ENCODE results near the gene WNT11. TPM values are rescaled to one million over a fixed set of nuclear protein-coding genes. Genes with fewer than 3 reads are reported as not detected.

The WNT11 gene
- total RNA-seq, 2 donors from 2014 or later: 0.53 to 0.62 TPM

GRCh38 chr11:76229690-76230240, 23.5 kb upstream of the WNT11 start:
- H3K27me3 Mint-ChIP-seq (ENCODE audit: insufficient read depth): peaks cover 35% of the 10 kb centered on the region
- no peak overlapping the region for H3K4me3 ChIP-seq (ENCODE audit: low read length)
- H3K4me1 Mint-ChIP-seq: peaks cover 2% of the 10 kb centered on the region
- no peak for DNase-seq
- 94 to 98% methylated on average over 3 to 8 of the region's 8 CpGs for WGBS, 2 experiments (ENCODE audit: insufficient coverage in 1 of 2, insufficient read length in 1 of 2)
- no peak overlapping the region for H3K4me3 Mint-ChIP-seq
- no peaks in the 10 kb centered on the region for H3K4me1 ChIP-seq (ENCODE audit: control insufficient read depth, insufficient read depth, low read length)
- no peaks in the 10 kb centered on the region for H3K9me3 ChIP-seq (ENCODE audit: control insufficient read depth, low read length)
- no peaks in the 10 kb centered on the region for H3K36me3 ChIP-seq (ENCODE audit: control insufficient read depth, insufficient read depth, low read length)
- TF ChIP-seq CTCF (conservative IDR thresholded peaks at IDR 0.05): no peak
- no peaks in the 10 kb centered on the region for H3K27me3 ChIP-seq (ENCODE audit: control insufficient read depth, insufficient read depth, low read length, poor library complexity, severe bottlenecking)
- H3K27ac Mint-ChIP-seq: no peak overlapping the region
- H3K27ac ChIP-seq (ENCODE audit: low read depth, low read length): no peak overlapping the region
- H3K9ac ChIP-seq (ENCODE audit: extremely low read depth, low read length, poor library complexity, severe bottlenecking): no peak overlapping the region
- H3K36me3 Mint-ChIP-seq (ENCODE audit: low read depth): no peaks in the 10 kb centered on the region
- H3K9me3 Mint-ChIP-seq: no peaks in the 10 kb centered on the region

- H3K27me3 ChIP-seq (ENCODE audit: control insufficient read depth, insufficient read depth, low read length, poor library complexity, severe bottlenecking): no peaks in the 10 kb centered on the region
- H3K36me3 ChIP-seq (ENCODE audit: control insufficient read depth, insufficient read depth, low read length): no peaks in the 10 kb centered on the region
- H3K4me3 ChIP-seq (ENCODE audit: low read length): no peak overlapping the region
- H3K9me3 ChIP-seq (ENCODE audit: control insufficient read depth, low read length): no peaks in the 10 kb centered on the region
- no peak overlapping the region for H3K4me3 Mint-ChIP-seq
- H3K9ac ChIP-seq (ENCODE audit: extremely low read depth, low read length, poor library complexity, severe bottlenecking): no peak overlapping the region
- no peak for DNase-seq
- H3K9me3 Mint-ChIP-seq: no peaks in the 10 kb centered on the region
- no peak overlapping the region for H3K27ac Mint-ChIP-seq
- WGBS, 2 experiments (ENCODE audit: insufficient coverage in 1 of 2, insufficient read length in 1 of 2): 92 to 100% methylated on average over 5 of the region's 5 CpGs
- no peaks in the 10 kb centered on the region for H3K4me1 Mint-ChIP-seq
- no peaks in the 10 kb centered on the region for H3K36me3 Mint-ChIP-seq (ENCODE audit: low read depth)
- no peak overlapping the region for H3K27ac ChIP-seq (ENCODE audit: low read depth, low read length)
- no peaks in the 10 kb centered on the region for H3K4me1 ChIP-seq (ENCODE audit: control insufficient read depth, insufficient read depth, low read length)
- peaks cover 32% of the 10 kb centered on the region for H3K27me3 Mint-ChIP-seq (ENCODE audit: insufficient read depth)
- TF ChIP-seq CTCF (conservative IDR thresholded peaks at IDR 0.05): no peak
Measured at GRCh38 chr11:76228875-76229149, 22.5 kb upstream of the WNT11 start.

- Histone ChIP-seq H3K27ac (ENCODE audit: low read depth, low read length) (no peak overlapping the region), H3K4me1 (ENCODE audit: control insufficient read depth, insufficient read depth, low read length) (no peaks in the 10 kb centered on the region), H3K27me3 (ENCODE audit: control insufficient read depth, insufficient read depth, low read length, poor library complexity, severe bottlenecking) (no peaks in the 10 kb centered on the region), H3K4me3 (ENCODE audit: low read length) (no peak overlapping the region), H3K9ac (ENCODE audit: extremely low read depth, low read length, poor library complexity, severe bottlenecking) (no peak overlapping the region), H3K9me3 (ENCODE audit: control insufficient read depth, low read length) (no peaks in the 10 kb centered on the region), H3K36me3 (ENCODE audit: control insufficient read depth, insufficient read depth, low read length) (no peaks in the 10 kb centered on the region)
- no peak overlapping the region for H3K27ac Mint-ChIP-seq
- no peak for DNase-seq
- peaks cover 27% of the 10 kb centered on the region for H3K27me3 Mint-ChIP-seq (ENCODE audit: insufficient read depth)
- H3K4me3 Mint-ChIP-seq: no peak overlapping the region
- H3K9me3 Mint-ChIP-seq: no peaks in the 10 kb centered on the region
- WGBS, 2 experiments (ENCODE audit: insufficient coverage in 1 of 2, insufficient read length in 1 of 2): 90% methylated on average over 15 of the region's 15 CpGs
- no peaks in the 10 kb centered on the region for H3K36me3 Mint-ChIP-seq (ENCODE audit: low read depth)
- no peaks in the 10 kb centered on the region for H3K4me1 Mint-ChIP-seq
- TF ChIP-seq CTCF (conservative IDR thresholded peaks at IDR 0.05): no peak
Measured at GRCh38 chr11:76228071-76228874, 22.0 kb upstream of the WNT11 start.

Measured in endodermal cell (in vitro differentiated cells).